MCF 10A (cell line): ENCODE results near the gene NOC2L. TPM values are rescaled to one million over a fixed set of nuclear protein-coding genes. Genes with fewer than 3 reads are reported as not detected.

ENCODE experiments used
- BruUV-seq: library from RNA; stranded (reverse); fragments of 400-500 nt; replicated peaks from 2 replicates; lab custom pipeline; 2021; lab: Mats Ljungman, UMichigan
- CTCF ChIA-PET: fragments of 300-600 bp; sonication (Branson Sonifier 250); formaldehyde crosslinking; extraction: SDS; loops from one replicate; lab custom pipeline; 2021; ENCODE audit warnings: antibody characterized with exemption, inconsistent platforms; lab: Yijun Ruan, JAX
- POLR2A ChIA-PET: fragments of 300-600, 350-650 bp; sonication (Branson Sonifier 250); formaldehyde crosslinking; extraction: SDS; loops from one replicate; lab custom pipeline; 2020; ENCODE audit warnings: antibody characterized with exemption, inconsistent platforms; lab: Yijun Ruan, JAX
- DNase-seq: peaks from one replicate; pipeline ENCODE4 v3.0.0-alpha.2; 2018; ENCODE audit not compliant: unreplicated experiment
- H3K27ac Mint-ChIP-seq: one replicate; pipeline ENCODE4 v1.8.0; 2022; ENCODE audit warnings: mild to moderate bottlenecking, low read depth, mixed read lengths; ENCODE audit not compliant: unreplicated experiment
- H3K27me3 Mint-ChIP-seq: one replicate; pipeline ENCODE4 v1.8.0; 2022; ENCODE audit warnings: mixed read lengths; ENCODE audit not compliant: insufficient read depth, unreplicated experiment
- H3K36me3 Mint-ChIP-seq: one replicate; pipeline ENCODE4 v1.8.0; 2022; ENCODE audit warnings: mild to moderate bottlenecking, moderate library complexity, mixed read lengths; ENCODE audit not compliant: insufficient read depth, unreplicated experiment
- H3K4me1 Mint-ChIP-seq: one replicate; pipeline ENCODE4 v1.8.0; 2022; ENCODE audit warnings: mixed read lengths; ENCODE audit not compliant: insufficient read depth, unreplicated experiment
- H3K4me3 Mint-ChIP-seq: one replicate; pipeline ENCODE4 v1.8.0; 2022; ENCODE audit warnings: mild to moderate bottlenecking, moderate library complexity, mixed read lengths; ENCODE audit not compliant: unreplicated experiment
- H3K9me3 Mint-ChIP-seq: one replicate; pipeline ENCODE4 v1.8.0; 2022; ENCODE audit warnings: mixed read lengths; ENCODE audit not compliant: unreplicated experiment
- intact Hi-C: fragments of 100-400 bp; cut with micrococcal nuclease; formaldehyde crosslinking; loops from 2 replicates; pipeline ENCODE4 v1.14.1; 2022
- total RNA-seq: library from RNA; stranded (reverse); gene quantifications from 2 replicates; pipeline ENCODE4 v1.2.3, GENCODE V29; 2022
- TF ChIP-seq, protein P1 (sequence below): fragments of 200-600 bp; IDR thresholded peaks from one replicate; pipeline ENCODE4 v1.8.0; 2022; ENCODE audit warnings: antibody characterized with exemption, mild to moderate bottlenecking; ENCODE audit not compliant: unreplicated experiment

The NOC2L gene
- total RNA-seq, 1 experiment from 2014 or later, result 136 TPM

- CTCF ChIA-PET, result interaction anchor here (3.9 kb wide), 1 partner anchor 30 kb away, joined by 34 read pairs; no protein-coding TSS in a partner anchor
Measured at GRCh38 chr1:936348-937264, 22.4 kb downstream of the NOC2L start.

GRCh38 chr1:935751-936231, 23.3 kb downstream of the NOC2L start:
- no TSS peak for BruUV-seq
- CTCF ChIA-PET, result interaction anchor here (0.7 kb wide), 1 partner anchor 31 kb away, joined by 6 read pairs; no protein-coding TSS in a partner anchor
- POLR2A ChIA-PET, result no interaction called here
- H3K27me3 Mint-ChIP-seq, result peaks cover 28% of the 10 kb centered on the region
- TF ChIP-seq, protein P1, sequence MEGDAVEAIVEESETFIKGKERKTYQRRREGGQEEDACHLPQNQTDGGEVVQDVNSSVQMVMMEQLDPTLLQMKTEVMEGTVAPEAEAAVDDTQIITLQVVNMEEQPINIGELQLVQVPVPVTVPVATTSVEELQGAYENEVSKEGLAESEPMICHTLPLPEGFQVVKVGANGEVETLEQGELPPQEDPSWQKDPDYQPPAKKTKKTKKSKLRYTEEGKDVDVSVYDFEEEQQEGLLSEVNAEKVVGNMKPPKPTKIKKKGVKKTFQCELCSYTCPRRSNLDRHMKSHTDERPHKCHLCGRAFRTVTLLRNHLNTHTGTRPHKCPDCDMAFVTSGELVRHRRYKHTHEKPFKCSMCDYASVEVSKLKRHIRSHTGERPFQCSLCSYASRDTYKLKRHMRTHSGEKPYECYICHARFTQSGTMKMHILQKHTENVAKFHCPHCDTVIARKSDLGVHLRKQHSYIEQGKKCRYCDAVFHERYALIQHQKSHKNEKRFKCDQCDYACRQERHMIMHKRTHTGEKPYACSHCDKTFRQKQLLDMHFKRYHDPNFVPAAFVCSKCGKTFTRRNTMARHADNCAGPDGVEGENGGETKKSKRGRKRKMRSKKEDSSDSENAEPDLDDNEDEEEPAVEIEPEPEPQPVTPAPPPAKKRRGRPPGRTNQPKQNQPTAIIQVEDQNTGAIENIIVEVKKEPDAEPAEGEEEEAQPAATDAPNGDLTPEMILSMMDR, result no peak
- no peak for DNase-seq
- no peak overlapping the region for H3K4me3 Mint-ChIP-seq
- no peak overlapping the region for H3K27ac Mint-ChIP-seq
- H3K4me1 Mint-ChIP-seq, result no peaks in the 10 kb centered on the region
- no peaks in the 10 kb centered on the region for H3K36me3 Mint-ChIP-seq
- intact Hi-C loops, result no loop called here
- no peaks in the 10 kb centered on the region for H3K9me3 Mint-ChIP-seq

More at GRCh38 chr1:936348-937264, 22.4 kb downstream of the NOC2L start:
- Mint-ChIP-seq H3K27me3 (peaks cover 28% of the 10 kb centered on the region), H3K4me3 (no peak overlapping the region), H3K9me3 (no peaks in the 10 kb centered on the region), H3K27ac (no peak overlapping the region), H3K4me1 (no peaks in the 10 kb centered on the region), H3K36me3 (no peaks in the 10 kb centered on the region)
- POLR2A ChIA-PET, result no interaction called here
- TF ChIP-seq, protein P1, result no peak
- intact Hi-C loops, result no loop called here
- DNase-seq, result no peak
- no TSS peak for BruUV-seq

DNA sequence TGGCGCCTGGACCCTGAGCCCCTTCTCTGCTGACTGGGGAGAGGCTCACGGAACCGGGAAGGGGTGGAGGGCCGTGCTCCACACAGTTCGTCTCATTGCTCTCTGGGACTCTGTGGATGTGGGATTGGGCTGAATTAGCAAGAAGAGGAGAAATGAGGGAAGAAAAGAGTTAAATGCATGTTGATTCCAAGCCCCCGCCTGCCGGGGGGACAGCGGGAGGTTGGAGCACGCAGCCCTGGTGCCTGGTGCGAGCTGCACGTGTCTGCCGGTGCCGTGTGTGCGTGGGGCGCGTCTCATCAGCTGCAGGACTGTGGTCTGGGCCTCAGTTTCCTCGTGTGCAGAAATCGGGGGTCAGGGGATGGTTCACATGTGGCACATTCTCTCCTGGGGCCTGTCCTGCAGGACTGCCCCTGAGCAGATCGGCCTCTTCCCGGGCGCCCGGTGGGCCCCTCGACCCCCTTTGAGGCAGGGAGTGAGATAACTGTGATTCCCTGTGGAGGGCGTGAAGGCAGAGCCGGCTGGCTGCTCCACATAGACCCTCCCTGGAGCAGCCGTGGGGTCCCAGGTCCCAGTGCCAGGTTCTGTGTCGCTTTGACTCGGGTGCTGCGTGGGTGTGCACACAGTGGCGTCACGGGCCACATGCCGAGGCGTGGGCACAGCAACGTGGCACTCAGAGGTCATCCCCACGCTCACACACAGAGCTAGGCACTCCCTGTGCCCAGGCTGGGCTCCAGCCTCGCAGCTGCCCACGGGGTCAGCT, 23.9 kb downstream of the NOC2L start:
- no peak overlapping the region for H3K4me3 Mint-ChIP-seq
- ChIA-PET CTCF (interaction anchor here (0.7 kb wide), 1 partner anchor 30 kb away, joined by 6 read pairs; no protein-coding TSS in a partner anchor), POLR2A (no interaction called here)
- H3K27ac Mint-ChIP-seq, result no peak overlapping the region
- BruUV-seq, result no TSS peak
- H3K4me1 Mint-ChIP-seq, result no peaks in the 10 kb centered on the region
- peaks cover 28% of the 10 kb centered on the region for H3K27me3 Mint-ChIP-seq
- TF ChIP-seq, protein P1, result no peak
- H3K36me3 Mint-ChIP-seq, result no peaks in the 10 kb centered on the region
- intact Hi-C loops, result no loop called here
- no peaks in the 10 kb centered on the region for H3K9me3 Mint-ChIP-seq
- no peak for DNase-seq

GRCh38 chr1:933603-933940, 25.5 kb downstream of the NOC2L start:
- POLR2A ChIA-PET, result no interaction called here
- TF ChIP-seq, protein P1, result no peak
- CTCF ChIA-PET, result interaction anchor here (1.0 kb wide), 1 partner anchor 21 kb away, joined by 4 read pairs; no protein-coding TSS in a partner anchor
- Mint-ChIP-seq H3K9me3 (no peaks in the 10 kb centered on the region), H3K4me3 (no peak overlapping the region), H3K36me3 (no peaks in the 10 kb centered on the region), H3K4me1 (no peaks in the 10 kb centered on the region), H3K27ac (no peak overlapping the region), H3K27me3 (peaks cover 29% of the 10 kb centered on the region)
- no TSS peak for BruUV-seq
- intact Hi-C loops, result no loop called here
- no peak for DNase-seq
